Measurements from ENCODE around the gene RNF19B.

Gene RNF19B

GRCh38 chr1:32960342-32960741, 4.3 kb downstream of the RNF19B start:
- no peak for DNase-seq (ENCODE audit: low spot score)
- H3K27ac ChIP-seq: no peak overlapping the region
- no peak for TF ChIP-seq CTCF (IDR thresholded peaks at IDR 0.05)
- no peak overlapping the region for H3K4me3 ChIP-seq

GRCh38 chr1:32958827-32959226, 5.8 kb downstream of the RNF19B start:
- Histone ChIP-seq H3K27ac (no peak overlapping the region), H3K4me3 (no peak overlapping the region)
- TF ChIP-seq CTCF (IDR thresholded peaks at IDR 0.05): no peak
- DNase-seq (ENCODE audit: low spot score): no peak

GRCh38 chr1:32957017-32957416, 7.6 kb downstream of the RNF19B start:
- no peak overlapping the region for H3K4me3 ChIP-seq
- DNase-seq (ENCODE audit: low spot score): no peak
- no peak for TF ChIP-seq CTCF (IDR thresholded peaks at IDR 0.05)
- no peak overlapping the region for H3K27ac ChIP-seq

- TF ChIP-seq CTCF (IDR thresholded peaks at IDR 0.05): no peak
- Histone ChIP-seq H3K4me3 (no peak overlapping the region), H3K27ac (no peak overlapping the region)
- no peak for DNase-seq (ENCODE audit: low spot score)
Measured at GRCh38 chr1:32954168-32954567, 10.4 kb downstream of the RNF19B start.

GRCh38 chr1:32953495-32953894, 11.1 kb downstream of the RNF19B start:
- no peak for TF ChIP-seq CTCF (IDR thresholded peaks at IDR 0.05)
- Histone ChIP-seq H3K27ac (no peak overlapping the region), H3K4me3 (no peak overlapping the region)
- no peak for DNase-seq (ENCODE audit: low spot score)

- H3K4me3 ChIP-seq: no peak overlapping the region
- H3K27ac ChIP-seq: peak overlapping the region in 1 of 2 donors; percentile 50
- TF ChIP-seq CTCF (IDR thresholded peaks at IDR 0.05): no peak
- DNase-seq (ENCODE audit: low spot score): no peak
Measured at GRCh38 chr1:32949519-32949918, 15.1 kb downstream of the RNF19B start.

- no peak for TF ChIP-seq CTCF (IDR thresholded peaks at IDR 0.05)
- DNase-seq (ENCODE audit: low spot score): no peak
- no peak overlapping the region for H3K4me3 ChIP-seq
- peak overlapping the region; percentile 21 to 50 for H3K27ac ChIP-seq
Measured at GRCh38 chr1:32948905-32949304, 15.7 kb downstream of the RNF19B start.

All from coronary artery (tissue), 2 donors.